COLO668 (cell line): ENCODE data around the gene ANAPC4.

Experiments used
- DNase-seq: peaks from one replicate; lab custom pipeline; 2025; ENCODE audit not compliant: unreplicated experiment; lab: John Stamatoyannopoulos, UW

The ANAPC4 gene

DNA sequence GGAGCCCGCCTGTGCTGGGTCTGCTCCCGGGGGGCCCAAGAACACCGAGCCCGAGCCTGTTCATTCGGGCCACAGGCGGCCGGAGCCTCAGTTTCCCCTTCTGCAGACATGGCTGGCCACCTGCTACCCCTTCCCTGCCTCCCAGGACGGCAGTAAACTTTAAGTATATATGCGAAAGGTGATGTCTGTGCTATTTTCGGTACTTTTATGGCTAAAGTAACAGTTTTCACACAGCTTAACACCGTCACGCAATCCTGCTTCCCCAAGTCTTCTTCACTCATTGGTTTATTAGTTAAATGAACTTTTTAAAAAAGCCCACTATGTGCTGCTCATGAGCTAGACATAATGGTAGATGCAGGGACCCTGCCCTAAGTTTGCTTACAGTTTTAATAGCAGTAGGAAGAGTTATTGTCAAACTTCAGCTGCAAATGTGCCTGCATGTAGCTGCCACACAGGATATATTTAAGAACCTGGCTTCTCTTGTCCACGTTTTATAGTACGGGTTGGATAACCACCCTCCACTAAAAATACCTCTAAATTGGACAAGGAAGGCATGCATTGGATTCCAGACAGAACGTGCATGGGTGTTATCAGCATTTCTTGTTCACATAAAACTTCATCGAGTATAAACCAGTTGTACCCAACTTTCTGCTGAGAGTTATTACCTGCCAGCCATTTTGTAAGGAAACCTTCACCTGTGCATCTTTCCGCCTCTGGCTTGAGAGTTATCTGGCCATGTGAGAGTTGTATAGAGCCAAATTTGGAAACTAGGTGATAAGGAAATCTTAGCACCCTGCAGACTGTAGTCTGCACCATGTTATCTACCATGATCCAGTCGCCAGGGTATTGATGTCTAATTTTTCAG lies 741 bp downstream of the ANAPC4 start:
- no peak for DNase-seq

DNA sequence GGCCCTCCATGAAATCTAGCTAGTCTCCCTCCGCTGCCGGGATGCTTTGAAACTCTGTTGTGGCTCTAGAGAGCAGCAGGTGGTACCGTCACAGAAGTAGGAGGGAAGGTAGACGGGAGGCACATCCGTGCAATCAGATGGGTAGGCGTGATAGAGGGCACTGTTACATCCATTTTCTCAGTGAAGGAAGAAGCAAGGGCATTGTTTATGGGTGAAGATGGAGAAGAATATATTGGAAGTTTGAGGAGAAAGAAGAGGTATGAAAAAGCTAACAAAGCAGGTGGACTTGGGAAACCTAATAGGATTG lies 1.3 kb downstream of the ANAPC4 start:
- no peak for DNase-seq

DNA sequence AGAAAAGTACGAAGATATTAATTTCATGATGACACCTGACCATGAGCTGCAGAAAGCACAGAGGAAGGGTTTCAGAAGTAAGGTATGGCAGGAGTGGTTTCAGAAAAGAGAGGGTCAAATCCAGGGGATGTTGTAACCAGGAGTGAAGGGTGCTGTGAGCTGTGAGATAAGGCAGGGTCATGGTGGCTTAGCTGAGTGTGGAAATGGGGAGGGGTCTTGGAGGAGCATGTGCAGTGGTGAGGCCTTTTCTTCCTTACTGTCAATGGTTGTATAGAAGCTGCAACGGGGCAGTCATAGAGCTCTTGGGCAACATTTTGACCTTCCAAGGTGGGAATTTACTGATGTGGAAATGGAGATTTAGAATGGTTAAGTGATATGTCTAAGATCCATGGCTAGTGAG lies 2.5 kb downstream of the ANAPC4 start:
- DNase-seq = no peak

DNA sequence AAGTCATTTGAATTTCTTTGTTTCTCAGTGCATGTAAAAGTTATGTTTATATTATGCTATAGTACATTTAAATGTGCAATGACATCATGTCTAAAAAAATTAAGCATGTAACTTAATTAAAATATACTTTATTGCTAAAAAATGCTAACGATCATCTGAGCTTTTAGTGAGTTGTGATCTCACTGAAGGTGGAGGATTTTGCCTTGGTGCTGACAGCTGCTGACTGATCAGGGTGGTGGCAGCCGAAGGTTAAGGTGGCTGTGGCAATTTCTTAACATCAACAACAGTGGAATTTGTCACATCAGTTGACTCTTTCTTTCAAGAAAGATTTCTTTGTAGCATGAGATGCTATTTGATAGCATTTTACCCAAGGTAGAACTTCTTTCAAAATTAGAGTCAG lies 6.6 kb downstream of the ANAPC4 start:
- no peak for DNase-seq

DNA sequence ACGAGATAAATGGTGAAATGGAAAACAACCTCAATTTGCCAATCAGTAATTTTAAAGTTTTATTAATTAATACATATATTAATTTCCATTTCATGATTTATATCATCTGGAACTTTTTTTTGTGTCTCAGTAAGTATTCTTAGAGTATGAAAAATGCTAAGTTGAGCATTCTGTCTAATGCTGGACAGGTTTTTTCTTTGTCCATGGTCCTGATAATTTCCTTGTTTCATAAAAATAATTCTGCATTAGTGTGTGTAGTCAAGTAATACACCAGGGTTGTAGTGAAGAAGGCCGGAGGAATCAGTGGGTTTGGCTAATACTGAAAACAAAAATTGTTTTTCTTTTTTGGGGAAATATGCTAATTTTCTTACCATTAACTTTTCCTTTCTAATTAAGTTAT lies 9.9 kb downstream of the ANAPC4 start:
- no peak for DNase-seq

DNA sequence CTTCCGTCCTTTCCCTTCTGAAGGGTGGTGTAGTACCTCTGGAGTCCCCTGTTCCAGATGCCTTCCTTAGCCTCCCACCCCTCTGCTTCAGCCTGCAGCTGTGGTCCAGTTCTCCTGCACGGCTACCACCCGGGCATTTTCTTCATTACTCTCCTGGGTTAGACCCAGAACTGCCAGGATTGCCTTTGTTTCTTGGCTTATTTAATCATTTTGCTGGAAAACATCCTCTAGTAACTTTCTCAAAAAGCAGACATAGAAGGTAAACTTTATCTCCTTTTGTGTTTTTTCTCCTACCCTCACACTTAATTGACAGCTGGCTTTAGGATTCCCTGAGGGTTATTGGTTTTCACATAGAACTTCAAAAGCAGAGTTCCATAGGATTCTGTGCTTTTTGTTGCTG lies 20.2 kb downstream of the ANAPC4 start:
- no peak for DNase-seq

DNA sequence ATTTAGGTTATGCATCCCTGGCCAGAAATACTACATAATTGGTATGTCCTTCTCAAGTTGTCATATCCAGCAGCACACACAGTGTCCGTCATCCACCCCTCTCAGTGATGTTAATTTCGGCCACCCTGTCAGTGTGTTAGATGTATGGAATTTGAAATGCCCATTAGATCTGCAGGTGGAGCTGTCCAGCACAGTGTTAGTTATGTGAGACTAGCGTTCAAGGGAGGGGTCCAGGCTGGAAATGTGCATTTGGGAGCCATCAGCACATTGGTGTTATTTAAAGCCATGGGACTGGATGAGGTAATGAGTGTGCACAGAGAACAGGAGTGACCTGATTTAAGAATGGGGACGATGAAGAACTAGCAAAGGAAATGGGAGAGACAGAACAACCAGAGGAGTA lies 22.4 kb downstream of the ANAPC4 start:
- DNase-seq = no peak

DNA sequence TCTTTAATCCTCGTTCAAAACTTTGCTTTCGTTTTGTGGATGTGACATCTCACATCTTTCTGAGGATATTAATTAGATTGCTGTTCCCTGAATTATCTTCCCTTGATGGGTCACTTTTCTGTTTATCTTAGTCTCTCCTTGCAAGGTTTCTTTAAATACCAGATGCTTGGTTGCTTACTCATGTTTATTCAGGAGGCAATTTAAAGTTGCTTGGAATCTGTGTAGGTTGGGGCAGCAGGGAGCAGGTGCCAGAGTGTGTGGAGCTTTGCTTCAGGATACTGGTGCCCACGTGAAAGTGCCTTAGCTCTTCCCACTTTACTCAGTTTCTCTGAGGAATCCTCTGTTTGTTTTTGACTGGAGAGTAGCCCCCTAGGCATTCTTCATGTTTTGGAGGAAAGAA lies 24.0 kb downstream of the ANAPC4 start:
- DNase-seq = no peak

DNA sequence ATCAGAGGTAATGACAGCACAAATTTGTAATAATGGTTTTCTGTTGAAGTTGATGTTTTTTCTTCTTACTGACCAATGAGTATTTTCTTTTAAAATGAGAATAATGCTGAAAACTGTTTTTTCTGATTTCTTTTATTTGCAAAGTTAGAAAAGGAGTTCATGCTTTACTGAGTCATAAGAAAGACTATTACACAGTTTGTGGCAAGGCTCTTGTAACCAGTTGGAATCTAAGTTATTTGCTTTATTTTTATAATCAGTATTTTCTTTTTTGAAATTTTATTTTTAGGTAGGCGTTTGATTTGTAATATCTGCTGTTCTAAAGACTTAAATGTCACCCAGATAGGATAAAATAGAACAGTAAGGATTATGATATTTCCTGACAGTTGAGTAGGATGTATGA lies 25.5 kb downstream of the ANAPC4 start:
- DNase-seq = no peak

DNA sequence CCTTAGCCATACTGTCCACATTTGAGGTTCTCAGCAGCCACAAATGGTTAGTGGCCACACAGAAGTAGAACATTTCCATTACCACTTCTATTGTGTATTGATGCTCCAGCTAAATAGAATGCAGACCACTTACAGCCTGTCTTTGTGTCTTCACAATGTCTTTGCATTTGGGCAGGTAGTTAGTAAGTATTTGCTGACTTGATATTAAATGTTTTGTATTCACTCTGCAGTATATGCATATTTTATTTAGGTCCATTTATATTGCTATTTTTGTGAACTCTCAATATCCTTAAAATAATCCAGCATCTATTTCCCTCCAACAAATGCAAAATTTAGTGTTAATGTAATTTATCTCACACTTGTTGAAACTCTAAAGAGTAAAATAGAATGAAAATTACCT lies 26.6 kb downstream of the ANAPC4 start:
- no peak for DNase-seq

DNA sequence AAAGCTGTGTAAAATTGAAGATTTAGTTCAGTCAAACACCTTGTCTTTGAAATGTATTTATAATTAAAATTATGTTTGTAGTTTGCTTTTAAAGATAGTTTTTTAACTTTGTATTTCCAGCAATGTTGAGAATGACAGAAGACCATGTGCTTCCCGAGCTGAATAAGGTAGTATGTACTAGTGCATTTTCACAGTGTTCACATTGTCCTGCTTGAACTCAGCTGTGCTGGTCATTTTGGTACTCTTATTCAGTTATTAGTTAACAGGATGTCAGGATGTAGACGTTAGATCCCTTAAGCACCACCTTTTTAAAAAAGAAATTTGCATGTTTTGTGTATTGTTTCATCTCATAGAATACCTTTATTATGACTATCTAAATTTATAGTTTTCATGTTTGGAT lies 28.4 kb downstream of the ANAPC4 start:
- no peak for DNase-seq

DNA sequence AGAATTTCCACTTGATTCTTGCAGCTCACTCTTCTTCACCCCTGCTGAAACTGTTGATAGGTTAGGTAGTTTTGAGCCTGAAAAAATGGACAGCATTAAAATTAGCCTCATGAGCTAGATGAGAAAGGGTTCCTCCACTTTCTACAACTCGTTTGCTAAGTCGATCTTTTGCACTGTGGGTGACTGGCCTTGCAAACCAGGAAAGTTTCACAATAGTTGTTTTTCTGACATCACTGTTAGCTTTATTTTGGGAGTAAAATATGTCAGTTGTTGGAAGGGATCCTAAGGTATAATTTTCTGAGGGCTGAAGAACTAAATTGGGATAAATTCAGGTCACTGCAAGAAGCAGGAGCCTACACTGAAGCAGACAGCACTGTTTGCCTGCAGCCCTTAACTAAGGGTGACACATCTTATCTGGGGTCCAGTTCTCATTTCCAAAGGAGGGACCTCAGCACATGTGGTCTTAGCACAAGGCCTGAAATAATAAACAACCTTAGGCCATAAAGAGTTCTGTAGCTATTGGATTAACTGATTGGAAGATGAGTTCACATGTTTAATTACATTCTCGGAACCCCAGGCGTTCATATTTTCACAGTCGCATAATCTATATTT lies 29.1 kb downstream of the ANAPC4 start:
- no peak for DNase-seq

DNA sequence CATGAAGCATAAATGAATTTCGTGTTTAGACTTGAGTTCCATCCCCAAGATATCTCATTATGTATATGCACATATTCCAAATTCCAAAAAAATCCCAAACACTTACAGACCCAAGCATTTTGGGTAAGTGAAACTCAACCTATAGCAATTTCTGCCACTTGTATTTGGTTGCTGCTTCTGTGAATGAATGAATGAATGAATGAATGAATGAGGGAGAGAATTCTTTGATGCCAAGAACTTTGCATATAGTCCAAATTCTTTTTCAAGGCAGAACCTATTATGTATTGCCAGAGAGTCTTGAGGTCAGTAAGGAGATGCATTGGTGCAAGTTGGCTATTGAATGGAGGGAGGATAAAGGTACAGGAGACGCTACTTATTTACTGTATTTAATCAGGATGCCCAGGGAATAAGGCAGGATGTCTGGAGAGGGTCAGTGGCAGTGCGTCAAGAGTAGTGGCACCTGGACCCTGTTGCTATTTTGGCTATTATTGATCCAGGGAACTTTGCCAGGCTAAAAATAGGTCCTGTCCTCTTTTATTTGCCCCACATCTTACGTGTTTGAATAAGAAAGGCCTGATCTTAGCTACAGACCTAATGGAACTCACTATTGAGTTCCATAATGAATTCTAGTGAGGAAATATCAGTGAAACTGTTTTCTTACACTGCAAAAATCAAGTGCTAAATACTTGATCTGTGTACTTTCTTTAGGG lies 33.9 kb downstream of the ANAPC4 start:
- DNase-seq = no peak

DNA sequence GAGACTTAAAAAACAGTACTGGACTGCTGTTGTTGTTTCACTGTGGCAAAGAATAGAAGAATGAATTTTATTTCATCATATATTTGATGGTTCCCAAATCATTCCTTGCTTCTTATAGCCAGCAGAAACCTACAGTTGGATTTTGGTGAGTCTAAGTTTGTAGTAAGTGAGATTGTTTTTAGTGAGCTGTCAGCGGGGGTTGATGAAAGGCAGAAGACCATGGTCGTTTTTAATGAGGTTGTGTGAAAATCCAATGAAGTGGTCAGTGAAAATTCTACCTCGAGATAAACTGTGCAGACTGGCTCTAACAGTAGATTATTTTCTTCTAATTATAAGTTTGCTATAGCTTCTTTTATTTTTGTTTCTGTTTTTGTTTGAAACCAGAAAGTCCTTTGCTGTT lies 36.2 kb downstream of the ANAPC4 start:
- DNase-seq = no peak

DNA sequence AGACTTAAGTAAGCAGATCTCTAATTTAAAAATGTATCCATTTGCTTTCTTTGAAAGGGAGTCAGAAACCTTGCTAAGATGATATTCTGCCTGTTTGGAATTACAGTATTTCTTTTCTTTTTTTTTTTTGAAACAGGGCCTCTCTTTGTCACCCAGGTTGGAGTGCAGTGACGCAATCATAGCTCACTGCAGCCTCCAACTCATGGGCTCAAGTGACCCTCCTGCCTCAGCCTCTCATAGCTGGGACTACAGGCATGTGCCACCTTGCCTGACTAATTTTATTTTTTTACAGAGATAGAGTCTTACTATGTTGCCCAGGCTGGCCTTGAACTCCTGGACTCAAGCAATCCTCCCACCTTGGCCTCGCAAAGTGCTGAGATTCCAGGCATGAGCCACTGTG lies 40.0 kb downstream of the ANAPC4 start:
- no peak for DNase-seq

DNA sequence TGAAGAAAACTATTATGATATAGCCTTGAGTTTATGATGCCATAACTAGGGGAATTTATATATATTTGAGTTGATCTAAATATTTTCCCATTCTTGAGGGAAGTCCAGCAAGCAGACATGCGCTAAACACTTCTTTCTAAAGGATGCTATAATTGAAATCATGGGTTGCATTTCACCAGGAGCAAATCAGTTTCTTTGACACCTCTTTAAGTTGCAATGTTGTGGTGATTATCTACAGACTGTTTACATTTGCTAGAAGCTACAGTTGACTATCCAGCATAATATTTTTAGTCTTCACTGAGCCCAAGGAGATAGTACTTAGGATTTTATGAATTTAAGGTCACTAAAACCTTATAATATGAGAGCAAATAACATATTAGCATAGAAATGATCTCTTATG lies 43.9 kb downstream of the ANAPC4 start:
- no peak for DNase-seq

DNA sequence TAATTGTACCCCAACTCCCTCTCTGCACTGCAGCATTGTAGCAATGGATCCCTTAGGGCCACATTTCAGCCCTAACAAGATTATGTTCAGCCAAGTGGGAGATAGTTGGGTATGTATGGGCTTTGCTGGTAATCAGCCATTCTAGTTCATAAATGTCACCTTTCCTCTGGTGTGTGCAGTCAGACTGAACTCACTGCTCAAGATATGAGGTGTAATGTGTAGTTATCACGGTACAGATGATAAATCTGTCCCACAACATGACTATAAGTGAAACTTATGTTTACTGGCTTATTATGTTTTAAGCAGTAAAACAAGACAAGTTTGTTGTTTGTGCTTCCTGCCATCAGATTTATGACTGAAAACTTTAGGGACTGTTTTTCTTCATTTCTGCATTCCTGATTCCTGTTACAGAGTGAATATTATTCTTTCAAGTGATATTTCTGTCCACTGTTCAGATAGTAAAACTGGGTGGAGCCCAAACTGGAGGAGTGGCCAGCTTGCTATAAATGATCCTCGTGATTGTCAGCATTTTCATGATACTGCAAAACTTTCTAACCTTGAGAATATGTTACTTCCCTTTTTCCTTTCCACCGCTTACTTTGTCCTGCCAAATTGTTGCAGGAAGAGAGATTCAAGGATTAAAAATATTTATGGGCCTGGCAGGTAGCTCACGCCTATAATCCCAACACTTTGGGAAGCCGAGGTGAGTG lies 44.9 kb downstream of the ANAPC4 start:
- no peak for DNase-seq

DNA sequence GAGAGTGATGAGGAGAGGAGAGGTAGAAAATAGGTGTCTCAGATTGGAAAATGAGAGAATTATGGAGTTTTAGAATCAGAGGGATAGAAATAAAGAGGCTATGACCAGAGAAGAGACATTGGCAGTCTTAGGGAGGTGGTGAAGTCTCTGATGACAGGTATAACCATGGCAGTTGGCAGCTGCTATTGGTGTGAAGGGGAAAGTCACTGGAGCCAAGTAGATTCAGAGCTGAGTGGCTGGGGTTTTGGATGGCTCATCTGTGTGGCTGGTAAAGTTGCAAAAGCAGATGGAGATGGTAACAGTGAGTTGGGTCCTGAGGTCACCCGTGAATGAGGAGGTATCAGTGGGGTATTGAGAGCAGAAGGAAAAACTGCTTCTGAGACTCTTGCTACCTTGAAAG lies 46.5 kb downstream of the ANAPC4 start:
- DNase-seq = no peak

DNA sequence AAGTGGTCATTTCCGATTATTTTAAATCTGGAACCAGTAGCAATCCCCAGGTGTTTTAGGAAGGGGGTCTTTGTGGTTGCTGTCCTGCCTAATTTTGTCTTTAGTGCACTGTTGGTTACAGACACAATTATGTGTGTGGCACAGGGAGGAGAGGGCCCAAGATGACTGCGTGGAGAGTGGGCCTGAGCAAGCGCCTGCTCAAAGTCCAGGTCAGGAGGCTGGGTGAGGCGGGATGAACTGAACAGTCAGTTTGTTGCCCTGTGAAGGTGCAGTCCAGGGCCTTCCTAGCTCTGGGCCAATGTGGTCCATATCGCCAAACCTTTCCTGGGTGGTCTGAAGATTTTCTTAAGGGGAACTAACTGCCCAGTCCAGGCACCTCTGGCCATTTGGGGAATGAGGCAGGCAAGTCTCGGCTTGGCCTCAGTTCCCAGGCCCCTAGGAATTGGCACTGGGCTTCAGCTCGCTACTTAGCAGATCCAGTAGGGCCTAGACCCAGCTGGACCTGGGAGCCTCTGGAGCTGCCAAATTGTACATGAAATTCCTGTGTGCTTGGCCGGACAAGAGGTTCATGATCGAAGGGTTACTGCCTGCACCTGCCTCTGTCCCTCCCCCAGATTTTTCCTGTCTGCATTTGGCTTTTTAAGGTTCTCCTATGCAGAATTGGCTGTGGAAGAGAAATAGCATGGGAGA lies 47.6 kb downstream of the ANAPC4 start:
- no peak for DNase-seq

DNA sequence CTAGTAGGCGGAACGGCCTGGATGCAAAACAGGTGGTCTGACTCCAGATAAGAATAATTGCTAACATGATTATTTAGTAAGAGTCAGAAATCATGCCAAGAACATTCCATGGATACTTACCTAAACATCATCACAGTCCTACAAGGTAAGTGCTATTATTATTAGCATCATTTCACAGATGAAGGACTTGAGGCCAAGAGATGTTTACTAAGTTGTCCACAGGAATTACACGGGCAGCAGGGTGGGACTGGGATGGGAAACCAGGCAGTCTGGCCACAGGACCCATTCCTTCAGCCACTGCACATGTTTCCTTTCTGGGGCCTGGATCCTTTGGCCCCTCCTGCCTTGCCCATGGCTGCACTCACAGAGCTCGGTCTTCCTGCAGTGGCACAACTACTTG lies 48.3 kb downstream of the ANAPC4 start:
- no peak for DNase-seq

DNA sequence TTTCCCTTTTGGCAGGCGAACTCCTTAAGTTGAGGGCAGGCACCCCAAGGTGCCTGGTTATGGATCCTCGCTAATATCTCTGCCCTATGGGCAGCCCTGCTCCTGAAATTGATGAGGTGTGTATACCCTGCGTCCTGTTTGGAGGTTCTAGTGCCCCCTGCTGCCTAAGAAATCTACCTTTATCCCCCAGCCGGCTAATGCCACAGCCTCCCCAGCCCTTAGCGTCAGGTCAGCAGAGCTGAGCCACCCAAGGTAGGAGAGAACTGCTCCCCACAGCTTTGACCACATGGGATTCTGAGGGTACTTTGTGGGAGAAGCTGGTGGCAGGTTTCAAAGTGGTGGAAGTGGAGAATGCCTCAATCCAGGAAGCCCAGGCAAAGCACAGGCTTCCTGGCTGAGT lies 50.8 kb downstream of the ANAPC4 start:
- no peak for DNase-seq
